A673 (cell line): Measurements from ENCODE around the gene HDDC2.

Experiments
- EZH2 ChIP-seq: fragments of 200-600 bp; sonication (generic); IDR thresholded peaks from 2 replicates; pipeline ENCODE4 v1.6.1; 2017; ENCODE audit warnings: borderline replicate concordance, low read depth, mild to moderate bottlenecking, mixed read lengths, antibody characterized with exemption, low read length; ENCODE audit not compliant: poor library complexity, severe bottlenecking
- TF ChIP-seq, protein P1 (sequence below): fragments of 300-800, 200-600 bp; sonication (generic); conservative IDR thresholded peaks from 2 replicates; pipeline ENCODE4 v1.5.1; 2017; ENCODE audit warnings: low read depth, mild to moderate bottlenecking, antibody characterized with exemption, low read length, moderate library complexity, mixed read lengths

GRCh38 chr6:125296471-125296870 is 5.3 kb downstream of the HDDC2 start:
- TF ChIP-seq EZH2 = no peak
- TF ChIP-seq, protein P1, sequence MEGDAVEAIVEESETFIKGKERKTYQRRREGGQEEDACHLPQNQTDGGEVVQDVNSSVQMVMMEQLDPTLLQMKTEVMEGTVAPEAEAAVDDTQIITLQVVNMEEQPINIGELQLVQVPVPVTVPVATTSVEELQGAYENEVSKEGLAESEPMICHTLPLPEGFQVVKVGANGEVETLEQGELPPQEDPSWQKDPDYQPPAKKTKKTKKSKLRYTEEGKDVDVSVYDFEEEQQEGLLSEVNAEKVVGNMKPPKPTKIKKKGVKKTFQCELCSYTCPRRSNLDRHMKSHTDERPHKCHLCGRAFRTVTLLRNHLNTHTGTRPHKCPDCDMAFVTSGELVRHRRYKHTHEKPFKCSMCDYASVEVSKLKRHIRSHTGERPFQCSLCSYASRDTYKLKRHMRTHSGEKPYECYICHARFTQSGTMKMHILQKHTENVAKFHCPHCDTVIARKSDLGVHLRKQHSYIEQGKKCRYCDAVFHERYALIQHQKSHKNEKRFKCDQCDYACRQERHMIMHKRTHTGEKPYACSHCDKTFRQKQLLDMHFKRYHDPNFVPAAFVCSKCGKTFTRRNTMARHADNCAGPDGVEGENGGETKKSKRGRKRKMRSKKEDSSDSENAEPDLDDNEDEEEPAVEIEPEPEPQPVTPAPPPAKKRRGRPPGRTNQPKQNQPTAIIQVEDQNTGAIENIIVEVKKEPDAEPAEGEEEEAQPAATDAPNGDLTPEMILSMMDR = no peak
